Astrocyte (in vitro differentiated cells and primary cell): ENCODE data around the gene NAGLU. TPM values are rescaled to one million over a fixed set of nuclear protein-coding genes. Genes with fewer than 3 reads are reported as not detected.

ENCODE experiments used
- DNase-seq: peaks from one replicate; pipeline ENCODE4 v3.0.0-alpha.2; 2010; ENCODE audit warnings: low read depth
- FAIRE-seq: peaks from 2 replicates; lab custom pipeline; 2011; peaks lifted over from hg19 to GRCh38; lab: Jason Lieb, UNC
- H2AFZ ChIP-seq: 2 replicates; pipeline ENCODE4 v1.6.0; 2012; ENCODE audit warnings: low read depth, low read length, inconsistent platforms
- H3K27ac ChIP-seq: 2 replicates; pipeline ENCODE4 v1.5.1; 2011; ENCODE audit warnings: low read depth, low read length, inconsistent platforms
- H3K27me3 ChIP-seq: 2 replicates; pipeline ENCODE4 v1.6.0; 2011; ENCODE audit warnings: low read length, inconsistent platforms; ENCODE audit not compliant: insufficient read depth
- H3K36me3 ChIP-seq: 2 replicates; pipeline ENCODE4 v1.5.1; 2011; ENCODE audit warnings: low read length, inconsistent platforms; ENCODE audit not compliant: insufficient read depth
- H3K4me1 ChIP-seq: 2 replicates; pipeline ENCODE4 v1.5.1; 2011; ENCODE audit warnings: low read length, inconsistent platforms; ENCODE audit not compliant: insufficient read depth
- H3K4me2 ChIP-seq: 2 replicates; pipeline ENCODE4 v1.6.0; 2012; ENCODE audit warnings: low read length, inconsistent platforms
- H3K4me3 ChIP-seq: 2 replicates; pipeline ENCODE4 v1.5.1; 2011; ENCODE audit warnings: low read depth, mild to moderate bottlenecking, low read length, inconsistent platforms; ENCODE audit not compliant: insufficient read depth
- H3K79me2 ChIP-seq: 2 replicates; pipeline ENCODE4 v1.6.0; 2012; ENCODE audit warnings: mild to moderate bottlenecking, low read length, inconsistent platforms; ENCODE audit not compliant: insufficient read depth
- H3K9ac ChIP-seq: 2 replicates; pipeline ENCODE4 v1.6.0; 2012; ENCODE audit warnings: mild to moderate bottlenecking, low read length, inconsistent platforms
- H3K9me3 ChIP-seq: 2 replicates; pipeline ENCODE4 v1.5.1; 2012; ENCODE audit warnings: low read depth, mild to moderate bottlenecking, low read length, inconsistent platforms; ENCODE audit not compliant: insufficient read depth
- H4K20me1 ChIP-seq: 2 replicates; pipeline ENCODE4 v1.6.0; 2012; ENCODE audit warnings: low read length, inconsistent platforms; ENCODE audit not compliant: insufficient read depth
- H3K27ac Mint-ChIP-seq: one replicate; pipeline ENCODE4 v1.8.0; 2021; ENCODE audit warnings: mild to moderate bottlenecking, mixed read lengths; ENCODE audit not compliant: unreplicated experiment
- H3K27me3 Mint-ChIP-seq: one replicate; pipeline ENCODE4 v1.8.0; 2021; ENCODE audit warnings: low read depth, mixed read lengths; ENCODE audit not compliant: unreplicated experiment
- H3K36me3 Mint-ChIP-seq: one replicate; pipeline ENCODE4 v1.8.0; 2021; ENCODE audit warnings: low read depth, mixed read lengths; ENCODE audit not compliant: unreplicated experiment
- H3K4me1 Mint-ChIP-seq: one replicate; pipeline ENCODE4 v1.8.0; 2021; ENCODE audit warnings: low read depth, mixed read lengths; ENCODE audit not compliant: unreplicated experiment
- H3K4me3 Mint-ChIP-seq: one replicate; pipeline ENCODE4 v1.8.0; 2021; ENCODE audit warnings: mild to moderate bottlenecking, moderate library complexity, mixed read lengths; ENCODE audit not compliant: unreplicated experiment
- H3K9me3 Mint-ChIP-seq: one replicate; pipeline ENCODE4 v1.8.0; 2021; ENCODE audit warnings: mild to moderate bottlenecking, mixed read lengths; ENCODE audit not compliant: unreplicated experiment
- EZH2 ChIP-seq: IDR thresholded peaks from 2 replicates; pipeline ENCODE4 v1.6.1; 2012; ENCODE audit warnings: mild to moderate bottlenecking, low read length, inconsistent platforms; ENCODE audit not compliant: insufficient read depth
- total RNA-seq: library from RNA; stranded (reverse); gene quantifications from 2 replicates; pipeline ENCODE4 v1.2.1, GENCODE V29; 2021
- TF ChIP-seq, protein P1 (sequence below): IDR thresholded peaks from 2 replicates; pipeline ENCODE4 v1.5.1; 2011; ENCODE audit warnings: low read depth, mild to moderate bottlenecking, inconsistent platforms, low read length, moderate library complexity; ENCODE audit not compliant: insufficient read depth

NAGLU gene
- total RNA-seq, 1 donor from 2014 or later: 19.3 TPM

DNA sequence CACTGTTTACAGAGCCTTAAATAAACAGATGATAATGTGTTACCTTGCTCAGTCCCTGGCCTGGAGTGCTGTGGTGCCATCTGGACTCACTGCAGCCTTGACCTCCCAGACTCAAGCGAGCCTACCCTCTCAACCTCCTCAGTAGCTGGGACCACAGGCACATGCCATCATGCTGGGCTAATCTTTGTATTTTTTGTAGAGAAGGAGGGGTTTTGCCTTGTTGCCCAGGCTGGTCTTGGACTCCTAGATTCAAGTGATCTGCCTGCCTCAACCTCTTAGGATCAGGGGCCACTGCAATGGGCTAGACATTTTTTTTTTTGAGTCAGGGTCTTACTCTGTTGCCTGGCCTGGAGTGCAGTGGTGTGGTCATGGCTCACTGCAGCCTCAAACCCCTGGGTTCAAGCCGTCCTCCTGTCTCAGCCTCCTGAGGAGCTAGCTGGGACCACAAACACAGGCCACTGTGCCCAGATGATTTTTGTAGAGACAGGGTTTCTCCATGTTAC is 5.0 kb upstream of the NAGLU start:
- Mint-ChIP-seq H3K4me3 (peak overlapping the region; percentile 40), H3K4me1 (peaks cover 21% of the 10 kb centered on the region), H3K36me3 (no peaks in the 10 kb centered on the region), H3K27me3 (no peaks in the 10 kb centered on the region), H3K9me3 (no peaks in the 10 kb centered on the region), H3K27ac (no peak overlapping the region)
- Histone ChIP-seq H3K9ac (no peak overlapping the region), H3K9me3 (no peaks in the 10 kb centered on the region), H3K36me3 (no peaks in the 10 kb centered on the region), H3K4me1 (peaks cover 14% of the 10 kb centered on the region), H4K20me1 (no peaks in the 10 kb centered on the region), H3K4me2 (no peak overlapping the region), H3K27me3 (no peaks in the 10 kb centered on the region), H3K27ac (no peak overlapping the region), H2AFZ (no peak overlapping the region), H3K79me2 (no peaks in the 10 kb centered on the region), H3K4me3 (no peak overlapping the region)
- DNase-seq (no peak), FAIRE-seq (no peak)
- TF ChIP-seq, protein P1, sequence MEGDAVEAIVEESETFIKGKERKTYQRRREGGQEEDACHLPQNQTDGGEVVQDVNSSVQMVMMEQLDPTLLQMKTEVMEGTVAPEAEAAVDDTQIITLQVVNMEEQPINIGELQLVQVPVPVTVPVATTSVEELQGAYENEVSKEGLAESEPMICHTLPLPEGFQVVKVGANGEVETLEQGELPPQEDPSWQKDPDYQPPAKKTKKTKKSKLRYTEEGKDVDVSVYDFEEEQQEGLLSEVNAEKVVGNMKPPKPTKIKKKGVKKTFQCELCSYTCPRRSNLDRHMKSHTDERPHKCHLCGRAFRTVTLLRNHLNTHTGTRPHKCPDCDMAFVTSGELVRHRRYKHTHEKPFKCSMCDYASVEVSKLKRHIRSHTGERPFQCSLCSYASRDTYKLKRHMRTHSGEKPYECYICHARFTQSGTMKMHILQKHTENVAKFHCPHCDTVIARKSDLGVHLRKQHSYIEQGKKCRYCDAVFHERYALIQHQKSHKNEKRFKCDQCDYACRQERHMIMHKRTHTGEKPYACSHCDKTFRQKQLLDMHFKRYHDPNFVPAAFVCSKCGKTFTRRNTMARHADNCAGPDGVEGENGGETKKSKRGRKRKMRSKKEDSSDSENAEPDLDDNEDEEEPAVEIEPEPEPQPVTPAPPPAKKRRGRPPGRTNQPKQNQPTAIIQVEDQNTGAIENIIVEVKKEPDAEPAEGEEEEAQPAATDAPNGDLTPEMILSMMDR: no peak
- TF ChIP-seq EZH2: no peak

DNA sequence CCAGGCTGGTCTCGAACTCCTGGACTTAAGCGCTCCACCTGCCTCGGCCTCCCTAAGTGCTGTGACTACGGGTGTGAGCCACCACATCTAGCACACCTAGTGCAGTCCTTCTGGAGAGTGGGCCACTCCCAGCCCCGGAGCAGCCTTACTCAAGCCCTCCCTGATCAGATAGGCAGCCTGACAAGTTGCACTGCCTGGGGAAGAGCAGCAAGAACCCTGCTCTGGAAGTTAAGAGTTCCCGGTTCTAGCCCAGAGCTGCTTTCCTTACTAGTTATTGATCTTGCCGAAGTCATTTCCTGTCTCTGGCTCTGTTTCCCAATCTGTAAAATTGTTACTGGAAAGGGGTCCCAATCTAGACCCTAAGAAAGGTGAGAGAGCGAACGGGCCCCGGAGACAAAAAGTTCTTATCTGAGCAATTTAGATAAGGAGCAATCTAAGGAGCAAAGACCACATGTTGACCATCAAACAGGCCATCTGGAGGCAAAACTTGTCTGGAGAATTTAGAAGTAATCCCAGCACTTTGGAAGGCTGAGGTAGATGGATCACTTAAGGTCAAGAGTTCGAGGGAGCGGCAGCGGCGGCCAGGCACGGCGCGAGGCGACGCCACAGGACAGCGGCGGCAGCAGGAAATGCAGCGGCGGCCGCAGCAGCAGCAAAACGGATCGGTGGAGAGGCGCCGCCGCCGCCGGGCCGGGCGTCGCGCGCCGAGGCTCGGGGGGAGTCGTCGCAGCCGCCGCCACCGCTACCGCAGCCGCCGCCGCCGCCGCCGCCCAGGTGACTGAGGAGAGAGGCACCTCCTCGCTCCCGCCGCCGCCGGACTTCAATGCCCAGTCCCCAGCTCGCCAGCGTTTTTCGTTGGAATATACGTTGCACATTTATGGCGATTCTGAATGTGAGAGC is 4.3 kb upstream of the NAGLU start:
- DNase-seq: no peak
- no peak overlapping the region for H3K27ac Mint-ChIP-seq
- no peaks in the 10 kb centered on the region for H3K36me3 ChIP-seq
- H3K79me2 ChIP-seq: peaks cover 2% of the 10 kb centered on the region
- H2AFZ ChIP-seq: peak overlapping the region; percentile 86
- peak overlapping the region; percentile 61 for H3K4me3 ChIP-seq
- peaks cover 11% of the 10 kb centered on the region for H3K4me1 ChIP-seq
- TF ChIP-seq, protein P1: peak; percentile 16
- TF ChIP-seq EZH2: no peak
- no peaks in the 10 kb centered on the region for H3K27me3 Mint-ChIP-seq
- no peak for FAIRE-seq
- no peaks in the 10 kb centered on the region for H3K9me3 Mint-ChIP-seq
- peak overlapping the region; percentile 67 for H3K9ac ChIP-seq
- peak overlapping the region; percentile 84 for H3K4me2 ChIP-seq
- H3K4me1 Mint-ChIP-seq: peaks cover 17% of the 10 kb centered on the region
- no peaks in the 10 kb centered on the region for H4K20me1 ChIP-seq
- H3K27ac ChIP-seq: no peak overlapping the region
- no peaks in the 10 kb centered on the region for H3K27me3 ChIP-seq
- H3K36me3 Mint-ChIP-seq: no peaks in the 10 kb centered on the region
- H3K9me3 ChIP-seq: no peaks in the 10 kb centered on the region
- peak overlapping the region; percentile 77 for H3K4me3 Mint-ChIP-seq
